NCI-H460 (cell line): ENCODE data around the gene SLC27A2. TPM values are rescaled to one million over a fixed set of nuclear protein-coding genes. Genes with fewer than 3 reads are reported as not detected.
"Not testable (repeated sequence)": the region's sequence is repeated elsewhere in the genome, so short reads cannot be mapped to it uniquely, and the experiment has no call there.

Experiments
- DNase-seq: peaks from one replicate; pipeline ENCODE4 v3.0.0-alpha.2; 2016; ENCODE audit warnings: low read depth; ENCODE audit errors: extremely low read depth
- total RNA-seq: library from RNA; depleted of rRNA; stranded (reverse); fragments of >200 nt; shearing (Covaris generic); gene quantifications from 2 replicates; pipeline ENCODE4 v1.2.3, GENCODE V29; 2014

Gene SLC27A2
- total RNA-seq, 1 experiment from 2014 or later = 18.7 TPM

DNA sequence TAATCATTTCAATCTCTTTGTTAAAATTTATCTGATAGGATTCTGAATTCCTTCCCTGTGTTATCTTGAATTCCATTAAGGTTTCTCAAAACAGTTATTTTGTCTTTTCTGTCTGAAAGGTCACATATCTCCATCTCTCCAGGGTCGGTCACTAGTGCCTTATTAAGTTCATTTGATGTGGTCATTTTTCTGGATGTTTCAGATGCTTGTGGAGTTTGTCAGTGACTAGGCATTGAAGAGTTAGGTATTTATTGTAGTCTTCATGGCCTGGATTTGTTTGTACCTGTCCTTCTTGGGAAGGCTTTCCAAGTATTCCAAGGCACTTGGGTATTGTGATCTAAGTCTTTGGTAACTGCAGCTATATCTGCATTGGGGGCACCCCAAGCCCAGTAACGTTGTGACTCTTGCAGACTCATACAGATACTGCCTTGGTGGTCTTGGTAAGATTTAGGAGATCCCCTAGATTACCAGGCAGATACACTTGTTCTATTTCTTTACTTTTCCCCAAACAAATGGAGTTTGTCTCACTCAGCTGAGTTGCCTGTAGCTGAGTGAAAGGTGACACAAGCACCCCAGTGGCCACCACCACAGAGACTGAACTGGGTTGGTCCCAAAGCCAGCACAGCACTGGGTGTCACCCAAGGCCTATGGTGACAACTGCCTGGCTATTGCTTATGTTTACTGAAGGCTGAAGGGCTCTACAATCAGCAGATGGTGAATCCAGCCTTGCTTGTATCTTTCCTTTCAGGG is 18.9 kb upstream of the SLC27A2 start:
- no peak for DNase-seq

DNA sequence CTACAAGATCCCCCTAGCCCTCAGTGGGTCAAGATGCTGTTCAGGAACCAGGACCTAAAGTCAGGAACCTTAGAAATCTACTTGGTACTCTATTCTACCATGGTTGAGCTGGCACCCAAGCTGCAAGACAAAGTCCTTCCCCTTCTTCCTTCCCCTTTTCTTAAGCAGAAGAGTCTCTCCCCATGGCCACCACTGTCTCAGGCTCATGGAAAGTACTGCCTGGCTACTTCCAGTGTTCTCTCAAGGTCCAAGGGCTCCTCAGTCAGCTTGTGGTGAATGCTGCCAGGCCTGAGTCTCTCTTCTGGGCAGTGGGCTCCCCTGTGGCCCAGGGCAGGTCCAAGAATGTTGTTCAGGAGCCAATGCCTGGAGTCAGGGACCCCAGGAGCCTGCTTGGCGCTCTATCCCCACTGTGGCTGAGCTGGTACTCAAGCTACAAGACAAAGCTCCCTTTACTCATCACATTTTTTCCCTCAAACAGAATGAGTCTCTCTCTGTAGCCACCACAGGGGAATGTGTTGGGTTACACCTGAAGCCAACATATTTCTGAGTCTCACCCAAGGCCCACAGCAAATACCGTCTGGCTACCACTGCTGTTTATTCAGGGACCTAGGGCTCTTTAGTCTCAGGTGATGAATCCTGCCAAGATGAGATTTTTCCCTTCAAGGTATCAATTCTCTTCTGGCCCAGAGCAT is 18.1 kb upstream of the SLC27A2 start:
- DNase-seq = no peak

DNA sequence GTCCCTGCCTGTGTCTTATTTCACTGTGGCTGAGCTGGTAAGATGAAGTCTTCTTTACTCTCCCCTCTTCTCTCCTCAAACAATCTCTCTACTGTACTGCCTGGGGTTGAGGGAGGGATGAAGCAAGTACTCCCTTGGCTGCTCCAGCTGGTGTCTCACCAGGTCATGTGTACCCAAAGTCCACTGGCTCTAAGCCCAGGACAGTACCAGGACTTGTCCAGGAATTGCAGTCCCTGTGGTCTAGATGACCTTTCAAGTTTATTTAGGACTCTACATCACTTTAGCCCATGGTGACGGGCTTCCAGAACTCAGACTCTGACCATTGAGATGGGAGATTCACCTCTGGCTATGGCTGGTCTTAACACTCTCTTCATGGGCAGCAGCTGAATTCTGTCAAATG is 17.5 kb upstream of the SLC27A2 start:
- DNase-seq = no peak

DNA sequence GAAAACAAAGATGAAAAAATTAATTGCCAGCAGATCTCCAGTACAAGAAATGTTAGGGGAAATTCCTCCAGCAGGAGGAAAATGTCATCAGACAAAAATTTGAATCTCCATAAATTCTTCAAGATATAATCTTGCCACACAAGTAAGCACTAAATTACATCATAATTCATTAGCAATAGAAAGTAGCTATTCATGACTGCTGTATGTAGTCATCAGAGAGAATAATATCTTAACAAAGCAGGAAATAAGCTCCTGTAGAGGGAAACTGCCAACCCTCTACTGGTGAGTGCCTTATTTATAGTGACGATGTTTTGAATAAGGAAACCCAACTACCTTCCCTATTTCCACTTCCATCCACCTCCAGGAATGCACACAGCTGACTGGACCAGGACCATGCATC is 15.8 kb upstream of the SLC27A2 start:
- no peak for DNase-seq

DNA sequence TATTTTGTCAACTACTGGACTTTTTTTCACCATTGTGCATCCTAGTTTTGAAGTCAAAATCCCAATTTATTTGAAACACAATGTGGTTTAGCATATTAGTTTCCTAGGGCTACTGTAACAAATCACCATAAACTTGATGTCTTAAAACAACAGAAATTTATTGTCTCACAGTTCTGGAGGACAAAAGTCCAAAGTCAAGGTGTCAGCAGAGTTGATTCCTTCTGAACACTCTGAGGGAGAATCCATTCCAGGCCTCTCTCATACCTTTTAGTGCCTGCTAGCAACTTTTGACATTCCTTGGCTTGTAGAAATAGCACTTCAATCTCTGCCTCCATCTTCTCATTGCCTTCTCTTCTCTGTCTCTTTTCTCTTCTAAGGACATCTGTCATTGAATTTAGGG is 14.9 kb upstream of the SLC27A2 start:
- DNase-seq = no peak

DNA sequence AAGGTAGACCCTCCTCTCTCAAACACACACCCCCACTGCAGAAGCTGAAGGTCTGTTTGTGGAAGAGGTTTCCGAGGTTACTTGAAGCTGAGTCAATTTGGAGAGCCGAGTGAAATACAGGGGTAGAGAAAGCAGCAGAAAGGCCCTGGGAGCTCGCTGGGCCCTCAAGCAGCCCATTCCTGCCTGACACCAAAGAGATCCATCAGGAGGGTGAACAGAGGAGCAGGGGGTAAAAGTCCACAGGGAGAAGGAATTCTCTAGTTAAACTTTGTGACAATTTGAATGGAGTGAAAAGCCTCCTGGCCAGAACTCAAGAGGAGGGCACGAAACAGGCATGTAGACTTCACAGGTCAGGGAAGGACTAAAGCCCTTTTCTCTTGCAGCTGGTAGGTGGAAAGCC is 13.6 kb upstream of the SLC27A2 start:
- no peak for DNase-seq

DNA sequence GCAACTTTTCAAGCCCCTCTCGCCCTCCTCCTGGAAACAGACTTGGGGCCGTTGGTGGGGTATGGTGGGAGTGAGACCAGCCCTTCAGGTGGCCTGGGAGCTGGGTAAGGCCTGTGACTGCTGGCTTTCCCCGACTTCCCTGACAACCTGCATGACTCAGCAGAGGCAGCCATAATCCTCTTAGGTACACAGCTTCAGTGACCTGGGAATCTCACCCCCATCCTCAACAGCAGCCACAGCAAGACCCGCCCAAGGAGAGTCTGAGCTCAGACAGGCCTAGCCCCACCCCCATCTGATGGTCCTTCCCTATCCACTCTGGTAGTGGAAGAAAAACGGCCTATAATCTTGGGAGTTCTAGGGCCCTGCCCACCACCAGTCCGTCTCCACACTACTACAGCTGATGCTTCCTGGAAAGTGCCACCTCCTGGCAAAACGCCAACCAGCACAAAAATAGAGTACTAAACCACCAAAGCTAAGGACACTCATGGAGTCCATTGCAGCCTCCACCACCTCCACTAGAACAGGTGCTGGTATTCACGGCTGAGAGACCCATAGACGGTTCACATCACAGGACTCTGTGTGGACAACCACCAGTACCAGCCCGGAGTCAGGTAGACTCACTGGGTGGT is 13.1 kb upstream of the SLC27A2 start:
- DNase-seq = no peak

DNA sequence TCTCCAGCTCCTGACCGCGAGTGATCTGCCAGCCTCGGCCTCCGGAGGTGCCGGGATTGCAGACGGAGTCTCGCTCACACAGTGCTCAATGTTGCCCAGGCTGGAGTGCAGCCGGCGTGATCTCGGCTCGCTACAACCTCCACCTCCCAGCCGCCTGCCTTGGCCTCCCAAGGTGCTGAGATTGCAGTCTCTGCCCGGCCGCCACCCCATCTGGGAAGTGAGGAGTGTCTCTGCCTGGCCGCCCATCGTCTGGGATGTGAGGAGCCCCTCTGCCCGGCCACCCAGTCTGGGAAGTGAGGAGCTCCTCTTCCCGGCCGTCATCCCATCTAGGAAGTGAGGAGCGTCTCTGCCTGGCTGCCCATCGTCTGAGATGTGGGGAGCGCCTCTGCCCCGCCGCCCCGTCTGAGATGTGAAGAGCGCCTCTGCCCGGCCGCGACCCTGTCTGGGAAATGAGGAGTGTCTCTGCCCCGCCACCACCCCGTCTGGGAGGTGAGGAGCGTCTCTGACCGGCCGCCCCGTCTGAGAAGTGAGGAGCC is 9.6 kb upstream of the SLC27A2 start:
- not testable (repeated sequence) for DNase-seq

DNA sequence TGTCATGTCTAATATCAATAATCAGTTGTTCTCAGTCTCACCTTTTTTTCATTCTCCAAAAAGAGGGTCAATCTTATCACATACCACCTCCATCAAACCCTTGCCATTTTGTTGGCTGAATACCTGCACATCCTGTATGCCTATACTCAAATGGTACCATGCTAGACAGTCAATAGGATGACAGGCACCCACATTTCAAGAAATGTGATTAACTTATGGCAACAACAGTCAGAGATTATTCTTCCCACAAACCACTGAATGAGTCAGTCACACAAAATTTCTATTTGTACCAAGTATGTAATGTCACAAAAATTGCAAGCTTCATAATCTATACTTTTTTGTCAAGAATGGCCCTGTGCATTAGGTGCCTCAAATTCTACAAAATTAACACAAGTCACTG is 5.1 kb upstream of the SLC27A2 start:
- DNase-seq = no peak

DNA sequence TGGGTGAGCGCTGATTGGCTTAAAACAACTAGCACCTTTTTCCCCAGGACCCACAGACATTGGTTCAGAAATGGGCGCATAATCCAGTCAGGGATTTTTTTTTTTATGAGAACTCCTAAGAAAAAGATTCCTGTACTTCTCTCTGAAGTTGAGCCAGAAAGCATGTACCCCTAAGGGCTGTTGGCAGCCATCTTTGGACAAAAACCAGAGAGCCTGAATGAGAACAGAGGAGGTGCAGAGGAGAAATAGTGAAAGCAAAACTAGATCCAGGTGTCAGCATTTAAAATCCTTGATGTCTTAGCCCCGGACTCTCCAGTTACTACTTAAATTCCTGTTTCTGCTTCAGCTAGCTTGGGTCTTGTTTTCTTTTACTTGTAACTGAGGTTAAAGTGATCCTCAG is 1.9 kb upstream of the SLC27A2 start:
- DNase-seq = no peak

DNA sequence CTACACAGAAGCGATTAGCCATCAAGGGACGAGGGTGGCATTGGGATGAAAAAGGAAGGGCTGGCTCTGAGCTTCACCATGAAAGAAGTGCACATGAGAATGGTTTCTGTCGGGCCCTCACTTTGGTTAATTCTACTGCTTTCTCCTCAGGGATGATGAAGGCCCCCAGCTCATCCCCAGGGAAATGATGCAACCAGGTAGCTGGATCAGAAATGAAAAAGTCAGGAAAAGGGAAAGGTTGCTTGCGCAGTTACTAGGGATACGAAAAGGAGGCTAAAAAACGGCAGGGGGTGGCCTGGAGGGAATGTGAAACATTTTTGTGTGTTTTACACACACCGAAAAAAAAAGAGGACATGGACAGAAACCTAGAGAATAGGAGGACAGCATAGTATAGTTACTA is 1.4 kb upstream of the SLC27A2 start:
- no peak for DNase-seq

DNA sequence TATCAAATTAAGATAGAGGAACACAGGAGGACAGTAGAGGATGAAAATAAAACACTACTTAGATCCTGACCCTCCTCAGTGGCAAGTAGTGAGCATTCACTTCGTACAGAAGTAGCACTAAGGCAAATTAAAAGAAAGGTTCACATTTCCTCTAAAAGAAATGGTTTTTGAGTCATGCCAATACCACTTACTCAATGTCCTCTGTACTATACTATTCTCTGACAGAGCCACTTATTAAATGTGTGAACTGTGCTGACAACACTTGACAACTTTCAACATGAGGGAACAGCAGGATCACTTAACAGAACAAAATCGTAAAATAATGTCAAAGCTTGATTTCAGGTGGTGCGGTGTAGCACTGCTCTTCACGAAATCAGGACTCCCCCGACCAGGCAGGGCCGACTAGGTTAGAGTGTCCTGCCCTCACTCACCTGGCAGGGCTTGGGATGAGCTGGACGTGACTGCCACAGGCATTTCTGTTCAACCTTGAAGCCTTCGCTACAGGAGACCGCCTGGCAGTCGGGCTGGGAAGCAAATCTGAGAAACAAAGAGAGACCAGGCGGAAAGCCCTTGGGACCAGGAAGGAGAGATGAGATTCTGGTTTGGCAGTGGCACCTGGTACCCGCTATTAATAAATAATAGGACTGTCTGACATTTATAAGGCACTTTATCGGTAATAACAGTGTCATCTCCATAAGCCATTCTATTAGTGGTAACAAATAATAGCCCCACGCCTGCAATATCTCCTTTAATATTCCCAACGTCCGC is 611 bp upstream of the SLC27A2 start:
- no peak for DNase-seq

DNA sequence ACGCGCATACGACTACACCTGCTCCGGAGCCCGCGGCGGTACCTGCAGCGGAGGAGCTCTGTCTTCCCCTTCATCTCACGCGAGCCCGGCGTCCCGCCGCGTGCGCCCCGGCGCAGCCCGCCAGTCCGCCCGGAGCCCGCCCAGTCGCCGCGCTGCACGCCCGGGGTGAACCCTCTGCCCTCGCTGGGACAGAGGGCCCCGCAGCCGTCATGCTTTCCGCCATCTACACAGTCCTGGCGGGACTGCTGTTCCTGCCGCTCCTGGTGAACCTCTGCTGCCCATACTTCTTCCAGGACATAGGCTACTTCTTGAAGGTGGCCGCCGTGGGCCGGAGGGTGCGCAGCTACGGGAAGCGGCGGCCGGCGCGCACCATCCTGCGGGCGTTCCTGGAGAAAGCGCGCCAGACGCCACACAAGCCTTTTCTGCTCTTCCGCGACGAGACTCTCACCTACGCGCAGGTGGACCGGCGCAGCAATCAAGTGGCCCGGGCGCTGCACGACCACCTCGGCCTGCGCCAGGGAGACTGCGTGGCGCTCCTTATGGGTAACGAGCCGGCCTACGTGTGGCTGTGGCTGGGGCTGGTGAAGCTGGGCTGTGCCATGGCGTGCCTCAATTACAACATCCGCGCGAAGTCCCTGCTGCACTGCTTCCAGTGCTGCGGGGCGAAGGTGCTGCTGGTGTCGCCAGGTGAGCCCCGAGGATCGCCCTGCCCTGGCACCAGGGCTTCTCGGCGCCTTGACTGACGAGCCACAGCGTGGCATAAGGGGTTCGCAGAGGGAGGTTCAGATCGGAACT is 420 bp downstream of the SLC27A2 start:
- DNase-seq = no peak

DNA sequence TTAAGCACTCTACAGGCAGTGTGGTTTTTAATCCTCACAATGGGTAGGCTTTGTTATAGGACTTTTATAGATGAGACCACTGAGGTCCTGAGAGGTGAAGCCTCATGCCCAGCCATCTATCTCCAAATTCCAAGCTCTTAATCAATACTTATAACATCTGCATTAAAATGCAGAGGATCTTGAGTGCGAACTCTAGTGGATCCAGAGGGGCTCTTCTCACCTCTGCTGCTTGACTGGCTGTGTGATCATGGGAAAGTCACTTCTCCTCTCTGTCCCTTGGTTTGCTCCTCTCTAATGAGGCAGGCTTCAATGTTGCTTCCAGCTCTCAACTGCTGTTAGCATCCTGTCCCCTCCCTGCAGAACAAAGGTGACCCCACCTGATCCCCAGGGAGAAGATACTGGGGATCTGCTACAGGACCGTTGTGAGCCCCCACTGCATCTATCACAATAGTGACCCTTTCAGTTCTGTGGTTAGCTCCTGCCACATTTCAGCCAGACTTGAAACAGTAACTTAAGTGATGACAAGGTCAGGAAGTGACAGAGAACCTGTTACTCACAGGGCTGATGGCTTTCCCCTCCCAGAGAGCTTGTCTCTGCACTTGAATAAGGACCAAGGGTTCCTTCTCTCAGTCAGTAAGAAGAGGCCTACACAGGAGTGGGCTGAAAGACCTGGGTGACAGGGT is 1.3 kb downstream of the SLC27A2 start:
- DNase-seq = no peak

DNA sequence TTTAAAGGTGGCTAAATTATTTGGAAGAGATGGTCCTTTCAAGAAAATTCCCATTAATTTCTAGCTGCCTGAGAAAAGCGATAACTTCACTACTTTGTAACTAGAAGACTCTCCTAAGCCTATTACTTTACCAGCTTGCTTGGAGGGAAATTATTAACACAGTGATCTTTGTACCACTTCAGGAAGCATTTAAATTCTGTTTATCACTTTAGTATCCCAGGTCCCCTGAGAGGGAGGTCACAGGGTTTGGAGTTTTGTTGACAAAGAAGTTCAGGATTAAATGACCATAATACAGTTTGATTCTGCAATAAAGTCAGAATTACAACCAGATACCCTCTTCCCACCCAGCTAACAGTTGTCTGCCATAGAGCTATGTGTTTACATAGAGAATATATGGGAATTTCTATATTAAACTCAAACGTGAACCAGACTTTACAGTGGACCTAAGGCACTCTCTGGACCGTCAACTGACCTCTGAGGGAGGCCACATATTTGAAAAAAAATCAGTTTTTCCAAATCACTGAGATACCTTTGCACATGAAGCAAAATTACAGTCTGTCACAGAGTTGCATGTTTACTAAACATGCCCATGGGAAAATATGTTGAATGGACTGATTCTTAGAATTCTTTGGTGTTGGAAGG is 3.0 kb downstream of the SLC27A2 start:
- DNase-seq = no peak

DNA sequence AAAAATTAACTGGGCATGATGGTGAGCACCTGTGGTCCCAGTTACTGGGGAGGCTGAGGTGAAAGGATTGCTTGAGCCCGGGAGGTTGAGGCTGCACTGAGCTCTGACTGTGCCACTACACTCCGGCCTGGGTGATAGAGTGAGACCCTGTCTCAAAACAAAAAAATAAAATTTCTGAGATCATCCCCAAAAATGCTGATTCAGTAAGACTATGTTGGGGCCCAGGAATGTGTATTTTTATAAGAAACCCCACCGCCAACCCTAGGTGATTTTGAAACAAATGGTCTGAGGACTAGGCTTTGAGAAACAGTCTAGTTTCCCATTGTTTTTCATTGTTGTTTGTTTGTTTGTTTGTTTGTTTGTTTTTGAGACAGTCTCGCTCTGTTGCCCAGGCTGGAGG is 4.1 kb downstream of the SLC27A2 start:
- no peak for DNase-seq

DNA sequence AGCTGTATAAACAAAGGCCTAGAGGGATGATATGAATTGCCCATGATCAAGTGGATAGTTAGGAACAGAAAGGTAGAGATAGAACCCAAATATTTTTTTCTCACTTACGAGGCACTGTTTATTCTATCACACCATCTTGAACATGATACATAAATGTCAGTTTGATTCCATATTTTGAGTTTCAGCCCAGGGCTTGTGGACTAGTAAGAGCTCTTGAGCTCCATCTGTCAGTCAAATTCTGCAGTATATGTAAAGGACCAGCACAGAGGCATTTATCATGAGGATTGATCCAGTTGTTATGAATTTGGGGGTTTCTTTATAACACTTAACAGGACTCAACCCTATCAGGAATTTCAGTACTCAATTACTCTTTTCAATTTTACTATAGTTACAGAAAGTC is 4.8 kb downstream of the SLC27A2 start:
- DNase-seq = no peak

DNA sequence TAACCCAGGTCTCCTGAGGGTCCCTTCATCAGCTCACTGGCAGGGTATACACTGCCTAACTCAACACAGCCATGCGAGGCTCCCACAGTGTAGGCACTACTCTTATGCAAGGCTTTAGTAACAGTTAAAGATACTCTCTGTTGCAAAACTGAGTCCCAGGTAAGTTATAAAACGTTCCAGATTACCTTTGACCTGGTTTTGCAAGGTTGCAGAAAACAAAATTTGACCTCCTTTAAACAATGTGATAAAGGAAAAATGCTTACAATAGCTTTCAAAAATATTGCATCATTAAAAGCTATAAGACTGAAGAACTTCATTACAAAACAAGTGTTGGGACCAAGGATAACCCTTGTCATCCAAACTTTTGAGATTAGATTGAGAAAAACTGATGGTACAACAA is 5.5 kb downstream of the SLC27A2 start:
- DNase-seq = no peak

DNA sequence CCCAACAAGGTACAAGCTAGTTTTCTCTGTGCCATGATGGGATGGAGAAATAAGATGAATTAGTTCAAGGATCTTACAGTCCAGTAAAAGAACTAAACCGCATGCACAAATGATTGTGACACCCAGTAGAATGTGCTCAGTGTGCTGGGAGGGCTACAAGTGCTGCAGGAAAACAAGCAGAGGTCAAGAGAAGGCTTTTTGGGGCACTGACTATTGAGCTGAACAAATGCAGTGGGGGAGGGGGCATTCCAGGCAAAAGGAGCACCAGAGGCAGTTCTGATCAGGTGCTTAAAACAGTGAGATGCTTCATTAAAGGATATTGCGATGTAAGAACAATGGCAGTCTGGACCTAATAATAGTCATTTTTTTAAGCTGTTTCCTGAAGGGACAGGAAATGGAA is 6.0 kb downstream of the SLC27A2 start:
- no peak for DNase-seq
